HG03432 (cell line): ENCODE data around the gene CACFD1.

Experiments
- ATAC-seq: cut with Tn5 transposase; IDR thresholded peaks from one replicate; pipeline ENCODE4 v1.9.1; 2021; ENCODE audit warnings: mild to moderate bottlenecking, moderate library complexity; ENCODE audit not compliant: unreplicated experiment

CACFD1 gene

DNA sequence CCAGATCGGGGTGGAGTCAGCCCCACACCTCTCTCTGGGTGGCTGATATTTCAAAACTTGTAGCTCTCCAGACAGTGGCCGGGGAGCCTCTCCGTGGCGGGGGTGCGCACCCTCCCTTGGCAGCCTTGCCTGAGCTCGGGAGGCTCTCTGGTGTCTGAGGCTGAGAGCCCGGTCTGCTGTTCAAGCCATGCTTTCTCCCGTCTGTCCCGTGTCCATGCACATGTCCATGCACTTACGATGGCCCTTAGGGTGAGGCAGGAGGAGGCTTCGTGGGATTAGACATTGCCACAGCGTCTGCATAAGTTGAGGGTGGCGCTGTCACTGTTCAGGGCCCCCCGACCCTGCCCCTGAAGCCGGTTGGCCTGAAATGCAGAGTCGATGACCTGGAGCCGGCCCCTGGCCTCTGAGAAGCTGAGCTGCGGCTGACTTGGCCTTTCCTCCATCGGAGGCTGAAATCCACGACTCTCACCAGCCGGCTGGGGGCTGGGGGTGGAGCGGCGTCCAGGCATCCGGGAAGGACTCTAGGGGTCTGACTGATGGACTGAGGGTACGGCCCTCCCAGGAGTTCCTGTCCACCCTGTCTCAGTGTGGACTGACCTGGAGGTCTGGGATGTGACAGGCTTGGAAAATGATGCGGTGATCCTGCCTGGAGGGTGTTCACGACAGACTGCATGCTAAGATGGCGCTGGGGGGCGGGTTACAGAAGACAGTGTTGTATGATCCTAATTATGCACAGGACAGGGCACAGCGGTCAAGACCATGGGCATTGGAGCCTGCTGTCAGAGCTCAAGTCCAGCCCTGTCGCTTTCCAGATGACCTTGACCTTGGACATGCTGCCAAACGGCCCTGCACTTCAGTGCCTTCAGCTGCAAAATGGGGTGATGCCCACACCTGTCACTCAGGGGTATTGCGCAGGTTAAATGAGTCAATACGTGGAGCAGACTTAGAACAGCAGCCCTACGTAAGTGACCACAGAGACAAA, 37.4 kb downstream of the CACFD1 start:
- ATAC-seq = no peak

DNA sequence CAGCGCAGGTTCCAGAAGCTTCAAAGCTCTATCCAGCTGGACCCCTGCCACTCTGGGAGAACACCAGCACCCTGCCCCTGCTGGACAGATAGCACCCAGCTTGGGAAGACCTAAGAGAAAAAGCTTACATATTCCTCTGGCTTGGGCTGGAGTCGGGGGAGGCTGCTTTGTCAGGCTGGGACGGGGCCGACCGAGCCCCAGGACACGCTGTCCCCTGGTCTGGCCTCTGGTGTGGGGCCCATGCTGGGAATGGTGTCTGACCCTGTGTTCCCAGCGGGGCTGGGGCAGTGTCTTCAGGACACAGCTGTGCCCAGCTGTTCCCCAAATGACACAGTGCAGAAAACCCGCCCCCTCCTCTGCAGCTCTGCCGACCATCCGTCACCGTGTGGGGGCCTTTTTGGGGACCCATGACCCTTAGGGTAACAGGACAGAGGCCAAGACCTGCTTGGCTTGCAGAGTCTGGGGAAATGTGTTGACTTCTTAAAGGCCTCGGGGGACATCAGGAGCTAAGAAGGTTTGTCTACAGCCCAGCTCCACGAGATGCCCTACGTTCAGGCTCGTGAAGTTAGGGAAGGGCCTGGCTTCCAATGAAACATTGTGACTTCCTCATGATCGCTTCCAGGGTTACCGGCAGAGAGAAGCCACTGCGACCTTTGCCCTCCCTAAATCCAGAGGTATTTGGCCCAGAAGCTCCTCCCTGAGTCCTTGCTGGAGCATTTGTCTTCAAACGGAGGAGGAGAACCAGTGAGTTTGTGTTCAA, 39.5 kb downstream of the CACFD1 start:
- no peak for ATAC-seq

DNA sequence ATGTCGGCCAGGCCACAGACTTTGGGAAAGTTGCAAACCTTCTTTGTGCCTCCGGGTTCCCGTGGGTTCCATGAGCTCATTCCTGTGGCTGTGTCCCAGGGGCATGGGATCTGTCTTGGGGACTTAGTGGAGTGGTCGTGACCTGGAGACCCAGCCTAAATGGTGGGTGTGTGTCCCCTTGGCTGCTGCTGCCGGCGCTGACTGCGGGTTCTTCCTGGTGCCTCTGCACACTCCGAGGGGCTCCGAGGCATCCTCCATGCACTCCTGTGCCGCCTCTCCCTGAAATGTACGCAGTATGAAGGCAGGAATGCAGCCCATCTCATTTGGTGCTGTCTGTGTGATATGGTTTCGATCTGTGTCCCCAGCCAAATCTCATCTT, 40.1 kb downstream of the CACFD1 start:
- ATAC-seq = no peak

DNA sequence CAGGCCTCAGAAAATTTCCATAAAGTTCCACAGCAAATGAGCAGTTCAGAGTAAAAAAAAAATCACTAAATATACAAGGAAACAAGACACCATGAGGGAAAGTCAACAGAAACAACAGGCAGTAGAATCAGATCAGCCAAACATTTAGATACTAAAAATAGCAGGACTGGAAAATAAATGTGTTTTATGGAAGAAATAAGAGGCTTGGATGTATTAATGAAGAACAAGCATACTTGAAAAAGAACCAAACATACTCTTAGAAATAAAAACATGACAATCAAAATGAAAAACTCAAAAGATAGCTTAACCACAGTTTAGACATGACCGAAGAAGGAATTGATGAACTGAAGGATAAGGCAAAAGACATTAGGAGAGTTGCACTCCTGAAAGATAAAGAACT, 42.3 kb downstream of the CACFD1 start:
- no peak for ATAC-seq

DNA sequence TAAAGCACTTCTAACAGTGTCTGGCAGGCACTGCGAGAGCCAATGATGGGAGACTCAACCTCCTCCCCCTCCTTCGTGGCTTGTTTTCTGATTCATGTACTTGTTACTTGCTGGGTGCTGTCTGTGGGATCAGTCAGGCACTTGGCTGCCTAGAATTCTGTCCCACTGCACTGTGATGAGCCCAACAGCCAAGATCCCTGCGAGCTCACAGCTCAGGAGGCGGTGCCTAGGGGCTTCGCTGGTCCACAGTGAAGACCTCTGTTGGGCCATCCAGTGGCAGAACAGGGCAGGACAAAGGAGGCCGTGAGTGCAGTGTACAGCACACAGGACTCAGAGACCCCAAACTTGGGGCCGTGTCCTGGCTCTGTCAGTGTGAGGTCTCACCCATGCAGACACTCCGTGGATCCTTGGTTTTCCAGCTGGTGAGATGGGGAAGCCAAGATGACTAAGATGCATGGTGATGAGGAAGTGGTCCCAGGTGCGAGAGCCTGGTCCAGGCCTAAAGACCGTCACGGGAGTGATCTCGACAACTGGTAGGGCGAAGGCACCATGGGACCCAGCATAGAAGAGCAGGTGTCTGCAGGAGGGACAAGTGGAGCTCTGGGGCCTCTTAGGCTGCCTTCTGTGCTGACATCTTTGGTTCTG, 45.5 kb downstream of the CACFD1 start:
- no peak for ATAC-seq

DNA sequence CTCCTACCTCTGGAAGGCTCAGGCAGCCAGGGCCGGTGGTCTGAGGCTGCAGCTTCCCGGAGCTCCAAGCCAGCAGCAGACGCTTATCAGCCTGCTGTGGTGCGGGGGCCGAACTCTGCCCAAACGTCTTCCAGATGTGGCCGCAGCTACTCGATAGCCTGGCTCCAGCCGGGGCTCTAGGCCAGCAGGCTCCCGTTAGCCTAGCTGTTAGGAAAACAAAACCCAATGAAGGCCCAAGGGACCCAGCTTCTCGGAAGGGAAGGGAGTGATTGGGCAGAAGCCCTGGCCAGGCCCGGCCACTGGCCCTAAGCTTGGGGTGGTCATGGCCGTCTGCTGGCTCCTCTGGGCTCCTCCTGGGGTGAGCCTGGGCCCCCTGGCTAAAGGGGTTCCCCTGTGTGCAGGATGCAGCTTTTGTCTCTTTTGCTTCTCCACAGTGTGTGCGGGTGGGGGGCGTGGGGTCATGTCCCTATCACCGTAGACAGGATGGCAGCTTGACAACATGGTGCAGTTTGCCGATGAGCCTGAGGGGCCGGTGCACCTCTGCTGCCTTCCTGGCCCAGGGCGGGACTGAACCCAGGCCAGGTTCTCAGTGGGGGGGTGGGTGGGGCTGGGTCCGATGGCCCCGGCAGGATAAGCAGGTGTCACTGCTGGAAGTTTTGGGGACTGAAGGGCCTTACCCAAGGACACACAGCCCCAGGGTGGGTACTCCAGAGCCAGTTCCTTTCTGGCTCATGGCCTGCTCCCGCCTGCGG, 46.3 kb downstream of the CACFD1 start:
- ATAC-seq = no peak

DNA sequence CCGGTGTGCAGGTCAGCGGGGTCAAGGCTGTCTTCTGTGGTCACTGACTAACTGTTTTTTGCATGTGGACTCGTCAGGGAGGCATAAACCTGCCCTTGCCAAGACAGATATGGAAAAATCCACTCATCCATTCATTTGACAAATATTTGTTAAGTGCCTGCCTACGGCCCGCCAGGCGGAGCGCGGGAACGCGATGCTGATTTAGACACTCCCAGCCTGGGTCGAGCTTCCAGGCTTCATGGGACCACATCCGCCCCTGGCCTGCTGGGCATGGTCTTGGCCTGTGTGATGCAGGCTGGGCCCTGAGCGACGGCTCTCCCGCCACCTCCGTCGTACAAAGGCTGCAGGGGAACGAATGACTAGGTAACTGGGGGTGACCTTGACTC, 46.9 kb downstream of the CACFD1 start:
- ATAC-seq = no peak

DNA sequence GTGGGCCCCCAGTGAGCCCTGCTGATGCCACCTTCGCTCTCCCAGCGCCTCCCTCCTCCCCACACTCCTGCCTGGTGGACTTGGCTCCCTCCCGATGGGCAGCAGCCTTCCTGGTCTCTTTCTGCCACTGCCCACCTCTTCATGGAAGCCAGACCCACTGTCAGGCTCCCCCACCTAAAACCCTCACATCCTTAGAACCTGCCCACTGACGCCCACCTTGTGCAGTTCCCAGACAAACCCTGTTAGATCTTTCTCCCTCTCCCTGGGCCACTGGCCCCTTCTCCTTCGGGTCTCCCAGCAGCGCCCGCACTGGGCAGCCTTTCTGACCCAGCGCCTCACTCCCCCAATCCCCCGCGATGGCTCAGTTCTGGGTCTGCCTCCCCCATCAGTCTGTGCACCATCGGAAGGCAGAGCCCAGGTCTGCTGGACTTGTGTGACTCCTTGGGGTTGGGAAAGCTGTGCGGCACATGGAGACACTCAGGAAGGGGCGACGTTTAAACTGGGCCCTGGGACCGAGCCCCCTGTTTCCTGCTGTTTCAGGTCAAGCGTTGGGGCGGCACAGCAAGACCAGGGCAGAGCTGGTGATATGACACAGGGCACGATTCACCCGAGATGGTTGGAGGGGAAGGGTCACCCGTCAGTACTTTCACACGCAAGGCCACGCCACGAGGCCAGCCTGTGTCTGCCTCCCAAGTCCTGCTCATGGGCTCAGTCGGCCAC, 47.6 kb downstream of the CACFD1 start:
- ATAC-seq = no peak

DNA sequence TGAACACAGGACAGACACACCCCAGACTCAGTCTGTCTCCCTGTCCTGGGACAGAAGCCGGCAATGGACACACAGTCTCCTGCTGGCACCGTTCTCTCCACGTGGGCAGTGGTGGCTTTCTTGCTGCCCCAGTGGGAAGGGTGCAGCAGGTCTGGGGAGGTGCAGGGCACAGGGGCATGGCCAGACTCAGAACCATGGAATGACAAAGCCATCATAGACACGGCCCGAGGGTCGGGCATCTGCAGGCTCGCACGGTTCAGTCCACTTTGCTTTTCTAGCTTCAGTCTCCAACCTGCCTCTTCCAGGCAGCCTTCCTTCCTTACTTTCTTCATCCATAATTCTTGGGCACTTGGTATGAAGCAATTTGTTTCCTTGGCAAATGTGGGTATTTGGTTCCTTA, 48.3 kb downstream of the CACFD1 start:
- ATAC-seq = no peak

DNA sequence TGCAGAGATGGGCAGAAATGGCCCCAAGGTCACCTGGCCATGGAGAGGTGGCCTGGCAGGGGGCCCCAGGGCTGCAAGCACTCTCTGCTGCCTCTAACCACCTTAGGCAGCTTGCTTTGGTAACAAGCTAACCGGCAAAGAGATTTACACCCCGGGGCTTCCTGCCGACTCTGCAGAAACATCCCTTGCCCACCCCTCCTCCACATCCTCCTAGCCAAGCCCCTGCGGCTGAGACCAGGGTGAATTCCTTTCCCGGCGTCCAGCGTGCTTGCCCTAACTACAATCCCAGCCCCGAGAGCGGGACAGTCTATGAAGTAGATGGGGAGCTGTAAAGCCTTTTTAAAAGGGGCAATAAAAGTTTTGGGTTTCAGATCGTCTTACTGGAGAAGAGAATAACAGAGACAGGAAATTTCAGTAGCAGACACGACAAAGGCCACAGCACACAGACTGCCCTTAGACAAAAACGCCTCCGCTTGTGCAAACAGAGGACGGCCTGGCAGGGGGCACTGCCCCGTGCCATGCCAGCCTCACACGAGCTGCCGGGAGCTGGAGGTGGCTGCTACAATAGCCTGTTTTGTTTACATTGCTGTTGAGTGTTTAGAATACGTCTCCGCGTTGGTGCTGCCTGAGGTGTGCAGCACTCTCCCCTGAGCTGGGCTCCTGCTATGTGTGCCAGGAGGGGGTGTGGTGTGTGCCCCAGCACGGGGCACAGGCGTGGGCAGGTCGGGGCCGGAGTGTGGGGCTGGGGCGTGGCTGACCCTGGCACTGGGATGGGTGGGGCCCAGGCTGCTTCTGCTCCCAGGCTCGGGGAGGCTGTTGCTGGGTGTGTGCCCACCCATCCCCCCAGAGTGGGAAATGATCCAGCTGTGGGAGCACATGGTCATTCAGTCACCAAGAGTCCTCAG, 49.7 kb downstream of the CACFD1 start:
- no peak for ATAC-seq

DNA sequence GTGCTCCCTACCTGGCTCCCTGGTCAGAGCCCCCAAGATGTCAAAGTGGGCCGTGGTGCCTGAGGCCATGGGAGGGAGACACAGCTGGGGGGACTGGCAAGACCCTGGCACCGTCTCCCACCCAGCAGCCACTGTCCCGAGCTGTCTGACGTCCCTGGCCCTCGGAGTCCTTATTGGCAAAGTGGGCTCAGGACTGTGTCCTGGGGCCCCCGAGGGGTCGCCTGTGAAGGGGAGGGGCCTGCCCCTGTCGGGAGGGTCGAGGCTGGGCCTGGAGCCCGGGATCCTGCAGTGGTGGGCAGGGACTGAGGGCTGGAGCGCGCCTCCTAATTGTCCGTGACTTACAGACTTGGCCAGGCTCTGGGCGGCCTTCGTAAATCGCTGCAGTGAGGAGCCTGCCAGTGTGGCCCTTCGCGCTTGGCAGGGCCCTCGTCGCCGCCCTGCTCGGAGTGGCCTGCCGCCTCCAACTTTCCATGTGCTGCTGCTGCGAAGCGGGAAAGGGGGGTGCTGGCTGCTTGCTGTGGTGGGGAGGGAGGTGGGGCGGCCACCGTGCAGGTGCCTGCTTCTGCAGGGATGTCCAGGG, 51.2 kb downstream of the CACFD1 start:
- ATAC-seq = no peak

DNA sequence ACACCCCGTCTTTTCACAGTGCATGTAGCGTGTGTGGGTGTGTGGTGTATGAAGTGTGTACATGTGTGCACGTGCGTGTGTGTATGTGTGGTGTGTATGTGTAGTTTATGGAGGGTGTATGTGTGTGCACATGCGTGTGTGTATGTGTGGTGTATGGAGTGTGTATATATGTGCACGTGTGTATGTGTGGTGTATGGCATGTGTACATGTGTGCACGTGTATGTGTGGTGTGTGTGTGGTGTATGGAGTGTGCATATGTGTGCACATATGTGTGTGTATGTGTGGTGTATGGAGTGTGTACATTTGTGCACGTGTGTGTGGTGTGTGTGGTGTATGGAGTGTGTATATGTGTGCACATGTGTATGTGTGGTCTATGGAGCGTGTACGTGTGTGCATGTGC, 51.8 kb downstream of the CACFD1 start:
- no peak for ATAC-seq

DNA sequence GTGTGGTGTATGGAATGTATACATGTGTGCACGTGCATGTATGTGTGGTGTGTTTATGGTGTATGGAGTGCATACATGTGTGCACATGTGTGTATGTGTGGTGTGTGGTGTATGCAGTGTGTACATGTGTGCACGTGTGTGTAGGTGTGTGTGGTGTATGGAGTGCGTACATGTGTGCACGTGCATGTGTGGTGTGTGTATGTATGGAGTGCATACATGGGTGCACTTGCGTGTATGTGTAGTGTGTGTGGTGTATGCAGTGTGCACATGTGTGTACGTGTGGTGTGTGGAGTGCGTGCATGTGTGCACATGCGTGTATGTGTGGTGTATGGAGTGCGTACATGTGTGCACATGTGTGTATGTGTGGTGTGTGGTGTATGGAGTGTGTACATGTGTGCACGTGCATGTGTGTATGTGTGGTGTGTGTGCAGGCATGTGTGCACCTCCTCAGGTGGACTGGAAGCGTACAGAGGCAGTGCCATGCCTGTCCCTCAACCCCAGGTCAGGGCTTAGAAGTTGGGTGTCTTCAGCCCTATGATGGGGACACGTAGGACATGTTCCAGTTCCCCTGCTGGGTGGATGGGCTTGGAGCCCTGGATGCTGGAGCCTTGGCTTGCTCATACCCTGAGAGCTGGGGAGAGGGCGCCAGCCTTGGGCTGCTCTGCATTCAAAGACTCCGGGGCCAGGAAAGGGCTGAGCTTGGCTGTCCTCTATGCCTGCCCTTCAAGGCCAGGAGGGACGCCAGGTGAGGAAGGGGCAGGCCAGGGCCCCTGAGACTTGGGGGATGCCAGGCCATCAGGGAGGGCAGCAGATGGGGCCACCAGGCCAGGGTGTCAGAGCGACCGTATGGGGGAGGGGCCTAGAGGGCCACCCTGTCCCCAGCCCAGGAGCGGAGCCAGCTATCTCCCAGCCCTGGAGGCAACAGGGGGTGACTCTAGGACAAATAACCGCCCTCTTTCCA, 52.8 kb downstream of the CACFD1 start:
- ATAC-seq = no peak

DNA sequence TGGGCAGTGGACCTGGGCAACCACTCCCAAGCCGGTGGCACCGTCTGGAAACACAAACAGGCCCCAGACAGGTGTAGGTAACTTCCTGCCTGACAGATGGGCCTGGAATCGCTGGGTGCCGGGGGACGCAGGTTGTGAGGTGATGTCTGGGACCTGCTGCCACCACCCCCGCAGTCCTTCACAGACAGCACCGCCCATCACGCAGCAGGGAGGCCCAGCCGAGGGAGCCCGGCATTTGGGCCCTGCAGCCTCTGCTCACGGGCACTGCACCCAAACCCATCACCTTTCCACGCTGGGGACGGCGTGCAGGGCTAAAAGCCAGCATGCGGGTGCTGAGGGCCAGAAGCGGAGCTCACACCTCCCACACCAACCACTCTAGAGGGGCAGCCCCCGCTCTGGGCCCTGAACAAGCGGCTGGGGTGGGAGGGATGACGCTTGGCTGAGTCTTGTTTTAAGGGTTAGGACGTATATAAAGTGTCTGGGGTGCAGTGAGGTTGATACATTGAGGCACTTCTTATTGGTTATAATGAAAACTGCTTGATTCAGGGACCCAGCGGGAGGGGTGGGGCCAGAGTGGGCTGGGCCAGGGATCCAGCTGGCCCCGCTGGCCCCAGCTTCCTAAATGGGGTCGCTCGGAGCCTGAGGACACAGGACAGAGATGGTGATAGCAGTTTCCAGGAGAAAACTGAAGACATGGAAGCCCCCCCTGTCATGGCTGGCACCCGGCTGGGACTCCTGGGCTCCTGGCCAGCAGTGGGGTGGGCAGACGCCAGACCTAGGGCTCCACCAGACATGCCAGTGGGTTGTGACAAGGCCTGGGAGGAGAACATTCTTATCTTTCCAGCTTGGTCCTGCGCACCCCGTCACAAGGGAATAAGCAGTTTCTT, 53.7 kb downstream of the CACFD1 start:
- no peak for ATAC-seq

DNA sequence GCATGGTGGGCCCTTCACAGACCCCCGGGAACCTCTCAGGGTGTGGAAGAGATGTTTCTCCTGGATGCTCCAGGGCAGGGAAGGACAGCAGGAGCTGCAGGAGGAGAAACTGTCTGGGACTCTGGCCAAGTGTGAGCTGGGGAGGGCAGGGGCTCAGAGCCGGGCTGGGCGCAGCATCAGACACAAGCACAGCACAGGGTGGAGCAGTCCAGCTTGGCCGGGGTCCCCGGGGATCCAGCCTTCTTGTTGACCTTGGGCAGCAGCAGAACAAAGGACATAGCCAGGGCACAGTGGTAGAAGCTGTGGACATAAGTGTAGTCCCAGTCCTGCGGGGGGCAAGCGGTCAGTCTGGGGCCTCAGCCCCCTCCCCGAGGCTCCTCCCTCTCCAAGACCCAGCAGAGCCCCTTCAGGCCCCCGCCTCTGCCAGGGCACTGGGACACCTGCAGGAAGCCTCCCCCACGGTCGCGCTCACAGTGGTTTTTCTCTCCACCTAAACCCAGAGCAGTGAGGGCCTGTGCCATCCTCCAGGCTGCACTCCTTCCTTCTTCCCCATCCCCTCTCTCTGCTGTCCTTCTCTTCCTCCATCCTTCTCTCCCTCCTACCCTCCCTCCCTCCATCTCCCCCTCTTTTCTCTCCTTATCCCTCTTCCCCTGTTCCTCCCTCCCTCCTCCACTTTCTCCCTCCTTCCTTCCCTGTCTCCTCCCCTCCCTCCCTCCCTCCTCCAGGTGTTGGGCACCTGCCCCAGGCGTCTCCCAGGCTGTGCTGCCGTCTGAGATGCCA, 54.9 kb downstream of the CACFD1 start:
- ATAC-seq = no peak

DNA sequence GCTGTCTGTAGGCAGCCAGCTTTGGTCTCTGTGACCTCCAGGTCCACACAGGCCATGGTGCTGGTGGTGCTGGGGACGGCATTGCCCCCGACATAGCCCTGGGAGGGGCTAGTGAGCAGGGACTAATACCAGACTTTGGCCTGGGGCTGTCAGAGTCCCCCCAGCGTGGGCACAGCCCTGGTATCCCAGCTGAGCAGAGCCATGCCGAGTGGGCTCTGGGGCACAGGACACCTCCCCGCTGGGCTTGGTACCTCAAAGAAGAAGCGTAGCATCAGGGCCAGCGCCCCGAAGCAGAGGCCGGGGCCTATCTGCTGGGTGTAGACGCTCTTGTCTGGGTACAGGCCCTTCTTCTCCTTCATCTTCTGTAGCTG, 55.4 kb downstream of the CACFD1 start:
- no peak for ATAC-seq
